Effector memory CD8-positive, alpha-beta T cell (primary cell): ENCODE results near the gene CTNNB1.

Experiments used
- ATAC-seq: fragments of 150-1000 bp; cut with Tn5 transposase; replicated peaks from 2 replicates; pipeline ENCODE4 v1.10.0; 2021; ENCODE audit warnings: mild to moderate bottlenecking, moderate library complexity
- DNase-seq, 3 experiments: peaks; one replicate each; pipeline ENCODE4 v3.0.0; 2021
- H3K27ac Mint-ChIP-seq, 2 donors: one replicate each; pipeline ENCODE4 v1.8.0; 2022; ENCODE audit warnings: mild to moderate bottlenecking in 2 of 2, mixed read lengths in 2 of 2, moderate library complexity in 2 of 2
- H3K27me3 Mint-ChIP-seq, 2 donors: one replicate each; pipeline ENCODE4 v1.8.0; 2022; ENCODE audit warnings: mixed read lengths in 2 of 2
- H3K36me3 Mint-ChIP-seq: one replicate; pipeline ENCODE4 v1.8.0; 2022; ENCODE audit warnings: mild to moderate bottlenecking, moderate library complexity, mixed read lengths; ENCODE audit not compliant: insufficient read depth
- H3K4me1 Mint-ChIP-seq, 2 donors: one replicate each; pipeline ENCODE4 v1.8.0; 2022; ENCODE audit warnings: low read depth in 2 of 2, mixed read lengths in 2 of 2
- H3K4me3 Mint-ChIP-seq, 2 donors: one replicate each; pipeline ENCODE4 v1.8.0; 2022; ENCODE audit warnings: mild to moderate bottlenecking in 2 of 2, mixed read lengths in 2 of 2, moderate library complexity in 2 of 2
- H3K9me3 Mint-ChIP-seq, 2 donors: one replicate each; pipeline ENCODE4 v1.8.0; 2022; ENCODE audit warnings: mixed read lengths in 2 of 2

The CTNNB1 gene

DNA sequence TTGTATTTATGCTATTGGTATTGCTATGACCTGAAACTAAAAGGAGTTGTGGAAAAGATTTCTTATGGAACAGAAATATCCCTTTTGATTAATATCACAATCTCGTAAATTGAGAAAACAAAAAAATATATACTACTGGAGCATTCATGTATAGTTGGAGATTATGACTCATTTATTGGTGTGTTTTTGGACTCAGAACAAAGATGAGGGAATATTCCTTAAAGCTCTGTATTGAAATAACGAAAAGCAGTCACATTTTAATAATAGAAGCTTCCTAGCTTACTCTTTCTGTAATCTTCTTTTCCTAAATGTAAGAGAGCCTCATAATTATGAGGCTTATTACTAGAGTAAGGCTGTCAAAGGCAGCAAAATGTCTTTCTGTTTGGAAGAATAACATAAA is 14.3 kb downstream of the CTNNB1 start:
- H3K27me3 Mint-ChIP-seq, result no peaks in the 10 kb centered on the region
- peaks cover 55 to 77% of the 10 kb centered on the region in 2 donors for H3K4me1 Mint-ChIP-seq
- H3K9me3 Mint-ChIP-seq, result no peaks in the 10 kb centered on the region
- H3K27ac Mint-ChIP-seq, result no peak overlapping the region
- DNase-seq (no peak), ATAC-seq (no peak)
- peaks cover 9% of the 10 kb centered on the region for H3K36me3 Mint-ChIP-seq
- peak overlapping the region; percentile 1 to 50 for H3K4me3 Mint-ChIP-seq

DNA sequence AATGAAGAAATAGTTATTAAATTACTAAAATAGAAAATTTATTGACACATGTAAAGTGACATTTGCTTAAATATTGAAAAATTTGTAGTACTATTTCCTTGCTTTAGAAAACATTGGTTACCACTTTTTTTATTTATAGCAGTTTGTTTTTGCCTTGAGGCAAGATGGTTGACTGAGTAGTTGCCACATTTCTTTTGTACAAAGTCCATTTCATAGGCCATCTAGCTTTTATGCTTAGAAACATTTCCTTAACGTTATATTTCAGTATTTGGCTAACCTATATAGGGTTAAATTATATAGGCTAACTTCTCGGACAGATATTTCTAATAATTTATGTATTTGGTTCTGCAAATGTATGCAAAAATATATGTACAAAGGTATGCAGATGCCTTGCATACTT is 17.1 kb downstream of the CTNNB1 start:
- Mint-ChIP-seq H3K4me3 (peak overlapping the region in 1 of 2 donors; percentile 48), H3K27ac (no peak overlapping the region), H3K36me3 (peaks cover 9% of the 10 kb centered on the region), H3K4me1 (peaks cover 54 to 89% of the 10 kb centered on the region in 2 donors), H3K27me3 (no peaks in the 10 kb centered on the region), H3K9me3 (no peaks in the 10 kb centered on the region)
- ATAC-seq (no peak), DNase-seq (no peak)

DNA sequence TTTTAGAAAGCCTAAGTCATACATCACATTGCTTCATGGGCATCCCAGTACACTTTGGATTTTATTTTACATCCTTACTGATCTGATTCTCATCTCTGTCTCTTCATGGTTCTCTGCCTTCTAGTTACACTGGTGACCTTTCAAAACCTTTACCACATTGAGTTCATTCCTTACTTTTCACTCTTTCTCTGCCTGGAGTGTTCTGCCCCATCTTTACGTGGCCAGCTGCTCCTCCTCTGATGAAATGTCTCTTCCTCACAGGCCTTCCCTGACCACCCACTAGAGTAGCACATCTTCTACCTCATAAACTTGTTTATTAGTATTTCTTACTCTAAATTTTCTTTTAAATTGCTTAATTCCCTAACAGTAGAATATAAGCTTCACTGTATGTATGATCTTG is 17.7 kb downstream of the CTNNB1 start:
- H3K4me3 Mint-ChIP-seq, result peak overlapping the region; percentile 19 to 48
- peak overlapping the region in 1 of 2 donors; percentile 59 for H3K27ac Mint-ChIP-seq
- no peaks in the 10 kb centered on the region for H3K27me3 Mint-ChIP-seq
- H3K9me3 Mint-ChIP-seq, result no peaks in the 10 kb centered on the region
- ATAC-seq, result no peak
- no peak for DNase-seq
- H3K4me1 Mint-ChIP-seq, result peaks cover 54 to 89% of the 10 kb centered on the region in 2 donors
- peaks cover 12% of the 10 kb centered on the region for H3K36me3 Mint-ChIP-seq

DNA sequence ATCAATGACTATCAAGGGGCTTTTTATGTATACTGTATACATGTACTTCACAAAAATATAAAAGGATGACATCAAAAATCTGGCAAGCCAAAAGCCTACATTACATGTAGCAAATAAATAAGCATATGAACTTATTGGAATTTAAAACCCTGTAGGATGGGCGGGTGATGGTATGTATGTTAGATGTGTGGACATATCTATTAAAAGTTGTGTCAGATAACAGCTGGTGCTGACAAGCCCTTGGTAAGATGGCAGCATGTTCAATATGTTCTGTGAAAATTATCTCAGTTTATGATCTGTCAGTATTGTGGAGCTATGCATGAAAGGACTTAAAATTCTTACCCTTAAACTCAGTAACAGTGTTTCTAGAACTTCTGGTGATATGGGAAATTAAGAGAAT is 20.1 kb downstream of the CTNNB1 start:
- peak overlapping the region in 1 of 2 donors; percentile 54 for H3K4me3 Mint-ChIP-seq
- peaks cover 15% of the 10 kb centered on the region for H3K36me3 Mint-ChIP-seq
- no peaks in the 10 kb centered on the region for H3K9me3 Mint-ChIP-seq
- ATAC-seq, result no peak
- peaks cover 47 to 79% of the 10 kb centered on the region in 2 donors for H3K4me1 Mint-ChIP-seq
- no peaks in the 10 kb centered on the region for H3K27me3 Mint-ChIP-seq
- H3K27ac Mint-ChIP-seq, result peak overlapping the region in 1 of 2 donors; percentile 64
- no peak for DNase-seq

DNA sequence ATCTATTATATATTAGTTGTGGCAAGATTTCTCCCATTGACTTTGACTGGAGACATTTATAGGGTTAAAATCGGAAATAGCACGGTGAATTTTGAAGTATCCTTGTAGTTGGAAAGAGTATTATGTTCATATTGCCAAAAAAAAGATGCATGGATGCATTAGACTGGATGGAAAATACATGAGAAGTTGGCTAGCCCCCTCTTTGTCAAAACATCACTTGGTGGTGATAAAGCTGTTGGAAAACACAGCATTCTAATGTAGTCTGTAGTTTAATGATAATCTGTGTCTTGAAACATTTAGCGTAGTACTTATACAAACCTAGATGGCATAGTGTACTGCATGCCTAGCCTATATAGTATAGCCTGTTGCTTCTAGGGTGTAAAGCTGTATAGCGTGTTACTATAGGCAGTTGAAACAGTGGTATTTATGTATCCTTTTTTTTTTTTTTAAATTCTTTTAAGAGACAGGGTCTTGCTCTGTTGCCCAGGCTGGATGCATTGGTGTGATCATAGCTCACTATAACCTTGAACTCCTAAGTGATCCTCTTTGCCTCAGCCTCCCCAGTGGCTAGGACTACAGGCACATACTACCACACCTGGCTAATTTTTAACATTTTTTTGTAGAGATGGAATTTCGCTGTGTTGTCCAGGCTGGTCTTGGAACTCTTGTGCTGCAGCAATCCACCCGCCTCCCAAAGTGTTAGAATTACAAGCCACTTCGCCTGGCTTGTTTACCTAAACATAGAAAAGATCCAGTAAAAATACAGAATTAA is 21.8 kb downstream of the CTNNB1 start:
- Mint-ChIP-seq H3K4me3 (peak overlapping the region in 1 of 2 donors; percentile 26), H3K4me1 (peaks cover 39 to 69% of the 10 kb centered on the region in 2 donors), H3K27ac (peak overlapping the region in 1 of 2 donors; percentile 72), H3K27me3 (no peaks in the 10 kb centered on the region), H3K36me3 (peaks cover 23% of the 10 kb centered on the region), H3K9me3 (no peaks in the 10 kb centered on the region)
- DNase-seq (no peak), ATAC-seq (no peak)

DNA sequence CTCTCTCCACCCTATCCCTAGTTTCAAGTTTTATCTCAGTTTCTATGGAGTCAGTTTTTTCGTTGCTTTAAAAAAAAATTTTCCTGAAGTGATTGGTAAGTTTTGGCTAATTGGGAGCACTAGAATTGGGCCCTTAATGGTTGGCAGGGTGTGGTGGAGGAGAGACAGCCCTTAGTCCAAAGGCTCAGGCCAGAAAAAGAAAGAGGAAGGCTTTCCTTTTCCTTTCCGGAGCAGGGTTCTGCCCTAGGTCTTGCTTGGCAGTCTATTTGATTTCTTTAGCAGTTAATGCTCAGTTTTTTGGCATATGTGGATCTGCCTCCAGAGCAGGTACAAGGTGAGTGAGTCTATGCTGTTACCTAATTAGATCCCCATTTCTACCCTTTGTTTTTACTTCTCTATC is 22.7 kb downstream of the CTNNB1 start:
- peak overlapping the region; percentile 11 to 26 for H3K4me3 Mint-ChIP-seq
- no peak for ATAC-seq
- H3K27me3 Mint-ChIP-seq, result no peaks in the 10 kb centered on the region
- DNase-seq, result no peak
- H3K9me3 Mint-ChIP-seq, result no peaks in the 10 kb centered on the region
- H3K36me3 Mint-ChIP-seq, result peaks cover 32% of the 10 kb centered on the region
- peak overlapping the region; percentile 64 to 72 for H3K27ac Mint-ChIP-seq
- peaks cover 35 to 70% of the 10 kb centered on the region in 2 donors for H3K4me1 Mint-ChIP-seq

DNA sequence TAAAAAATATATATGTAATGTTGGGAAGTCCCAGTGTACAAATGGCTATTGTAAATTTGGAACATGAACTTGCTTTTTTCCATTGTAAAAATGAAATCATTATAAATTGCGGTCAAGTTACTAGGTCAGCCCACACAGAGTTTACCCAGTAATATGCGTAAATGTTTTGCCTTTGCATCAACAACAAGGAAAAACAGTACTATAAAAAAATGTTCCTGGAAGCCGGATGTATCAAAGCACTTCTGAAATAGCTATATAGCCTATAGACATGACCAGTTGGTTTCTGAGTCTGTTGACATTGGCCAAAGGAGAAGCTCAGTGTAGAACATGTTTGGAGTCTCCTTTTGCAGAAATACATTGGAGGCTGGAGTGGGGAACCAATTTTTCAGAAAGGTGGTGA is 23.2 kb downstream of the CTNNB1 start:
- H3K4me1 Mint-ChIP-seq, result peaks cover 32 to 68% of the 10 kb centered on the region in 2 donors
- ATAC-seq (no peak), DNase-seq (no peak)
- H3K27ac Mint-ChIP-seq, result peak overlapping the region; percentile 64 to 72
- H3K27me3 Mint-ChIP-seq, result no peaks in the 10 kb centered on the region
- peak overlapping the region; percentile 11 to 26 for H3K4me3 Mint-ChIP-seq
- no peaks in the 10 kb centered on the region for H3K9me3 Mint-ChIP-seq
- peaks cover 37% of the 10 kb centered on the region for H3K36me3 Mint-ChIP-seq

DNA sequence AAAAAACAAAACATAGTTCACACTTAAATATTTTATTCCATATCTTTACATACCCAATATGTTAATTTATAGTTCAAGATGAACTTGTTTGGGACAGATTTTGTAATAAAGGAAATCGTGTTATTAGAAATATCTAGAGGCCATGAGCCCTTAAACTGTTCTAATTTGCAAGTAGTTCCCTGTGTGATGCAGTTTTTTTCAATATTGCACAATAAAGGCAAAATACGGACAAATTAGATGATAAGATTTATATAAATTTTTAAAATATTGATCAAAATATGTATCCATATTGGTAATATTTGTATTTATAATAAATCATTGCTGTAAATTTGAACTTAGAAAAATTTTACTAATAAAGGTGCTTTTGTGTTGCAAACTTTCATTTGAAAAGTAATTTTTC is 23.8 kb downstream of the CTNNB1 start:
- Mint-ChIP-seq H3K9me3 (no peaks in the 10 kb centered on the region), H3K36me3 (peaks cover 43% of the 10 kb centered on the region), H3K27me3 (no peaks in the 10 kb centered on the region), H3K4me1 (peaks cover 31 to 70% of the 10 kb centered on the region in 2 donors), H3K4me3 (no peak overlapping the region), H3K27ac (peak overlapping the region in 1 of 2 donors; percentile 64)
- no peak for DNase-seq
- no peak for ATAC-seq

DNA sequence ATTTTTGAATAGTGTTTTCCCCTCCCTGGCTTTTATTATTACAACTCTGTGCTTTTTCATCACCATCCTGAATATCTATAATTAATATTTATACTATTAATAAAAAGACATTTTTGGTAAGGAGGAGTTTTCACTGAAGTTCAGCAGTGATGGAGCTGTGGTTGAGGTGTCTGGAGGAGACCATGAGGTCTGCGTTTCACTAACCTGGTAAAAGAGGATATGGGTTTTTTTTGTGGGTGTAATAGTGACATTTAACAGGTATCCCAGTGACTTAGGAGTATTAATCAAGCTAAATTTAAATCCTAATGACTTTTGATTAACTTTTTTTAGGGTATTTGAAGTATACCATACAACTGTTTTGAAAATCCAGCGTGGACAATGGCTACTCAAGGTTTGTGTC is 24.4 kb downstream of the CTNNB1 start:
- peaks cover 48% of the 10 kb centered on the region for H3K36me3 Mint-ChIP-seq
- H3K4me3 Mint-ChIP-seq, result no peak overlapping the region
- peaks cover 35 to 70% of the 10 kb centered on the region in 2 donors for H3K4me1 Mint-ChIP-seq
- ATAC-seq, result peak; percentile 55
- peak overlapping the region in 1 of 2 donors; percentile 44 for H3K27ac Mint-ChIP-seq
- DNase-seq, result no peak
- H3K9me3 Mint-ChIP-seq, result no peaks in the 10 kb centered on the region
- H3K27me3 Mint-ChIP-seq, result no peaks in the 10 kb centered on the region

DNA sequence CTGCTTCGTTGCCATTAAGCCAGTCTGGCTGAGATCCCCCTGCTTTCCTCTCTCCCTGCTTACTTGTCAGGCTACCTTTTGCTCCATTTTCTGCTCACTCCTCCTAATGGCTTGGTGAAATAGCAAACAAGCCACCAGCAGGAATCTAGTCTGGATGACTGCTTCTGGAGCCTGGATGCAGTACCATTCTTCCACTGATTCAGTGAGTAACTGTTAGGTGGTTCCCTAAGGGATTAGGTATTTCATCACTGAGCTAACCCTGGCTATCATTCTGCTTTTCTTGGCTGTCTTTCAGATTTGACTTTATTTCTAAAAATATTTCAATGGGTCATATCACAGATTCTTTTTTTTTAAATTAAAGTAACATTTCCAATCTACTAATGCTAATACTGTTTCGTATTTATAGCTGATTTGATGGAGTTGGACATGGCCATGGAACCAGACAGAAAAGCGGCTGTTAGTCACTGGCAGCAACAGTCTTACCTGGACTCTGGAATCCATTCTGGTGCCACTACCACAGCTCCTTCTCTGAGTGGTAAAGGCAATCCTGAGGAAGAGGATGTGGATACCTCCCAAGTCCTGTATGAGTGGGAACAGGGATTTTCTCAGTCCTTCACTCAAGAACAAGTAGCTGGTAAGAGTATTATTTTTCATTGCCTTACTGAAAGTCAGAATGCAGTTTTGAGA is 25.0 kb downstream of the CTNNB1 start:
- Mint-ChIP-seq H3K9me3 (no peaks in the 10 kb centered on the region), H3K36me3 (peaks cover 53% of the 10 kb centered on the region), H3K27ac (peak overlapping the region; percentile 44 to 59), H3K4me1 (peaks cover 36 to 70% of the 10 kb centered on the region in 2 donors), H3K4me3 (no peak overlapping the region), H3K27me3 (no peaks in the 10 kb centered on the region)
- no peak for DNase-seq
- ATAC-seq, result no peak

DNA sequence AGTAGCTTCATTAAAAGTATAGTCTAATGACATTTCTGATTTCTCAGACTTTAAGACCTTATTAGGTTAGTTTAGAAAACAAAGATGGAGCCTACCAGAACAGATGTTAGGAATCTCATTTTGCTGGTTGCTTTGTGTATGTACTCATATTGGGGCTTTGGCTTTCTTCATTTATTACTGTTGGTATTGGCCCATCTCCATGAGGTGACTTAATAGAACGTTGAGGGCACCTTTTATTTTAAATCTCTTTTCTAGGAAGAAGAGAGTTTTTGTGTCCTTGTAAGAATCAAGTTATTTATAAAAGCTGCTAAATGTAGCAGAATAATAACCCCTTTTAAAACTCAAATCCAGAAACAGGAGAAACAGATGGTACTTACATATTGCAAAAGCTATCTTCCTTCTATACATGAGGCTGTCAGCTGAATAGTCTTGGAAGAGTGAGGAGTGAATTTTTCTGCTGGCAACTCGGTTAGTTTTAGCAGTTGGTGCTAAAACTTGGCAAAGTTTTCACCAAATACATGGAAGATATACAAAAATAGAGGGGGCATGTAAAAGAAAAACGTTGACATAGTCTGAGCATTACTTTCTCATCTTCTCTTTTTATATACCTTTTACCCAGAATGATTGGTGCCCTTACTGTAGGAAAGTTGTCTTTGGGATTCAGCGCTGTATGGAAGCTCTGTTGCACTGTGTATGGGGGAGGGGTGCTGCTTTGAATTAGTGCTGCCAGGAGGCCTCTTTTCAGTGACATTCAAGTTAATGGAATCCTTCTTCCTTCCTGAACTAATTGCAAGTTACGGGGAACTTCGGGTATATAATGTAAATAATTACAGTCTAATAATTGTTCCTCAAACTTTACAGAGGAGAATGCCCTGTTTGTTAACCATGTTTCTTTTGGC is 35.8 kb downstream of the CTNNB1 start:
- DNase-seq, result no peak
- Mint-ChIP-seq H3K9me3 (no peaks in the 10 kb centered on the region), H3K4me1 (peaks cover 6 to 18% of the 10 kb centered on the region in 2 donors), H3K4me3 (no peak overlapping the region), H3K36me3 (peaks cover 94% of the 10 kb centered on the region), H3K27ac (peak overlapping the region; percentile 22 to 76), H3K27me3 (no peaks in the 10 kb centered on the region)
- ATAC-seq, result no peak

DNA sequence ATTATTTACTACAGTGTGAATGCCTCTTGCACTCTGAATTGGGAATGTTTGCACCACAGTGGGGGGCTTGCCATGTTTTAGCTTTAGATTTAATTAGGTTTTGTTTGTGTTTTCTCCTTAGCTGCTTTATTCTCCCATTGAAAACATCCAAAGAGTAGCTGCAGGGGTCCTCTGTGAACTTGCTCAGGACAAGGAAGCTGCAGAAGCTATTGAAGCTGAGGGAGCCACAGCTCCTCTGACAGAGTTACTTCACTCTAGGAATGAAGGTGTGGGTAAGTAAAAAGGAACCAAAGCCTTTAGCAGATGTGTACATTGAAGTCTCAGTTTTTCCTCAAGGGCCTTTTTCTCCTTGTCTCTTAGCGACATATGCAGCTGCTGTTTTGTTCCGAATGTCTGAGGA is 36.9 kb downstream of the CTNNB1 start:
- H3K4me3 Mint-ChIP-seq, result no peak overlapping the region
- H3K27ac Mint-ChIP-seq, result peak overlapping the region in 1 of 2 donors; percentile 28
- H3K27me3 Mint-ChIP-seq, result no peaks in the 10 kb centered on the region

DNA sequence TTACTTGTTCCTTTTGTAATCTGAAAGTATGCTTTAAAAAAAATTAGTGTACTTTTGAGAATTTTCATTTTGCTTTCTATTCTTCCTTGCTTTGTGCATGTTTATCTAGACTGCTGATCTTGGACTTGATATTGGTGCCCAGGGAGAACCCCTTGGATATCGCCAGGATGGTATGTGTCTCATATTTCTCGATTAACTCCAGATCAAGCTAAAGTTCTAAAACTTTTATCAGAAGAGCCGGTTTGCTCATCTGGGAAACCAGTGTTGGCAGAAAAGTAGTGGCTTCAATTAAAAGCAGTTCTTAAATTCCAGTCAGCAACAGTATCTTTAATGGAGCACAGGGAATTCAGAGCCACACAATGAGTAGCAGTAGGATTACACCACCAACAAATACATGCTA is 38.6 kb downstream of the CTNNB1 start:
- H3K4me3 Mint-ChIP-seq, result no peak overlapping the region
- no peaks in the 10 kb centered on the region for H3K27me3 Mint-ChIP-seq
- H3K4me1 Mint-ChIP-seq, result peaks cover 1 to 8% of the 10 kb centered on the region in 2 donors
- ATAC-seq, result no peak
- no peaks in the 10 kb centered on the region for H3K9me3 Mint-ChIP-seq
- peaks cover 98% of the 10 kb centered on the region for H3K36me3 Mint-ChIP-seq
- DNase-seq, result no peak
- peak overlapping the region in 1 of 2 donors; percentile 5 for H3K27ac Mint-ChIP-seq

More for the DNA sequence above, 36.9 kb downstream of the CTNNB1 start:
- H3K9me3 Mint-ChIP-seq, result no peaks in the 10 kb centered on the region
- ATAC-seq (no peak), DNase-seq (no peak)
- peaks cover 94% of the 10 kb centered on the region for H3K36me3 Mint-ChIP-seq
- H3K4me1 Mint-ChIP-seq, result peaks cover 1 to 18% of the 10 kb centered on the region in 2 donors
